Measurements from ENCODE around the gene SLC7A14.

The SLC7A14 gene

GRCh38 chr3:170508291-170508690 lies 77.6 kb downstream of the SLC7A14 start:
- no peak overlapping the region for H3K4me3 ChIP-seq (ENCODE audit: low read depth, low read length)

GRCh38 chr3:170507063-170507462 lies 78.8 kb downstream of the SLC7A14 start:
- DNase-seq (ENCODE audit: low read depth): no peak
- H3K4me3 ChIP-seq (ENCODE audit: low read depth, low read length): no peak overlapping the region

More at GRCh38 chr3:170508291-170508690, 77.6 kb downstream of the SLC7A14 start:
- no peak for DNase-seq (ENCODE audit: low read depth)

- H3K4me3 ChIP-seq (ENCODE audit: low read depth, low read length): no peak overlapping the region
- no peak for DNase-seq (ENCODE audit: low read depth)
Measured at GRCh38 chr3:170506556-170506955, 79.3 kb downstream of the SLC7A14 start.

- no peak for DNase-seq (ENCODE audit: low read depth)
Measured at GRCh38 chr3:170502297-170502696, 83.6 kb downstream of the SLC7A14 start.

GRCh38 chr3:170500995-170501394 lies 84.9 kb downstream of the SLC7A14 start:
- no peak for DNase-seq (ENCODE audit: low read depth)
- H3K4me3 ChIP-seq (ENCODE audit: low read depth, low read length): no peak overlapping the region

More at GRCh38 chr3:170502297-170502696, 83.6 kb downstream of the SLC7A14 start:
- no peak overlapping the region for H3K4me3 ChIP-seq (ENCODE audit: low read depth, low read length)

- no peak overlapping the region for H3K4me3 ChIP-seq (ENCODE audit: low read depth, low read length)
- DNase-seq (ENCODE audit: low read depth): no peak
Measured at GRCh38 chr3:170500462-170500861, 85.4 kb downstream of the SLC7A14 start.

- no peak for DNase-seq (ENCODE audit: low read depth)
- H3K4me3 ChIP-seq (ENCODE audit: low read depth, low read length): no peak overlapping the region
Measured at GRCh38 chr3:170499562-170500156, 86.2 kb downstream of the SLC7A14 start.

GRCh38 chr3:170497207-170498095 lies 88.4 kb downstream of the SLC7A14 start:
- no peak overlapping the region for H3K4me3 ChIP-seq (ENCODE audit: low read depth, low read length)
- no peak for DNase-seq (ENCODE audit: low read depth)

- H3K4me3 ChIP-seq (ENCODE audit: low read depth, low read length): no peak overlapping the region
- DNase-seq (ENCODE audit: low read depth): no peak
Measured at GRCh38 chr3:170496868-170497140, 89.1 kb downstream of the SLC7A14 start.

GRCh38 chr3:170496026-170496867 lies 89.6 kb downstream of the SLC7A14 start:
- no peak for DNase-seq (ENCODE audit: low read depth)
- H3K4me3 ChIP-seq (ENCODE audit: low read depth, low read length): no peak overlapping the region

- H3K4me3 ChIP-seq (ENCODE audit: low read depth, low read length): no peak overlapping the region
- DNase-seq (ENCODE audit: low read depth): peak; percentile 68
Measured at GRCh38 chr3:170494766-170495165, 91.1 kb downstream of the SLC7A14 start.

GRCh38 chr3:170493712-170494182 lies 92.1 kb downstream of the SLC7A14 start:
- DNase-seq (ENCODE audit: low read depth): peak; percentile 76
- no peak overlapping the region for H3K4me3 ChIP-seq (ENCODE audit: low read depth, low read length)

- H3K4me3 ChIP-seq (ENCODE audit: low read depth, low read length): no peak overlapping the region
- DNase-seq (ENCODE audit: low read depth): no peak
Measured at GRCh38 chr3:170491901-170492300, 94.0 kb downstream of the SLC7A14 start.

GRCh38 chr3:170490828-170491560 lies 94.9 kb downstream of the SLC7A14 start:
- H3K4me3 ChIP-seq (ENCODE audit: low read depth, low read length): no peak overlapping the region
- no peak for DNase-seq (ENCODE audit: low read depth)

GRCh38 chr3:170488802-170489201 lies 97.1 kb downstream of the SLC7A14 start:
- H3K4me3 ChIP-seq (ENCODE audit: low read depth, low read length): no peak overlapping the region
- peak; percentile 88 for DNase-seq (ENCODE audit: low read depth)

- no peak for DNase-seq (ENCODE audit: low read depth)
- H3K4me3 ChIP-seq (ENCODE audit: low read depth, low read length): no peak overlapping the region
Measured at GRCh38 chr3:170487031-170487430, 98.8 kb downstream of the SLC7A14 start.

- no peak for DNase-seq (ENCODE audit: low read depth)
- no peak overlapping the region for H3K4me3 ChIP-seq (ENCODE audit: low read depth, low read length)
Measured at GRCh38 chr3:170486398-170486797, 99.5 kb downstream of the SLC7A14 start.

GRCh38 chr3:170485696-170486095 lies 100.2 kb downstream of the SLC7A14 start:
- no peak overlapping the region for H3K4me3 ChIP-seq (ENCODE audit: low read depth, low read length)

GRCh38 chr3:170485294-170485693 lies 100.6 kb downstream of the SLC7A14 start:
- no peak overlapping the region for H3K4me3 ChIP-seq (ENCODE audit: low read depth, low read length)
- DNase-seq (ENCODE audit: low read depth): no peak

More at GRCh38 chr3:170485696-170486095, 100.2 kb downstream of the SLC7A14 start:
- DNase-seq (ENCODE audit: low read depth): no peak
